ENCODE results near the gene RNASE9.

RNASE9 gene

DNA sequence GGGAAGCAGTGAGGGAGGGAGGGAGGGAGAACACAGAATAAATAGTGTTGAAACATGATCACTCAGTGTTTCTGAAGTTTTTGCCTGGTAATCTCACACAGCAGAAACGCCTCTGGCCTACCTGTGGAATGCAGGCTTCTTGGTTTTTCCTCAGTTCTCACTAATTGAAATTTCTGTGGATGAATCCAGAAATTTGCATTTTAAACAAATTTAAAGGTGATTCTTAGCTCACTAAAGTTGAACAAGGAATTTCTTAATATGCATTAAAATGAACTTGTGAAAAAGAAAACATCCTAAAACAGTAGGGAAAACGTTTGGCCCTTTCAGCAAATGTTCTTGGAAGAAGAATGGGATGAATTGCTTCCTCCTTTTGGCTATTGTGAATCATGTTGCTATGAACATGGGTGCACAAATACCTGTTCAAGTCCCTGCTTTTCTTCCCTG lies 1.4 kb downstream of the RNASE9 start:
- Histone ChIP-seq H4K20me1 (no peaks in the 10 kb centered on the region), H3K27ac (no peak overlapping the region), H3K9ac (no peak overlapping the region), H3K4me3 (no peak overlapping the region), H3K9me3 (no peaks in the 10 kb centered on the region), H3K4me2 (no peak overlapping the region), H3K27me3 (no peaks in the 10 kb centered on the region), H3K36me3 (no peaks in the 10 kb centered on the region), H3K4me1 (no peaks in the 10 kb centered on the region)
- TF ChIP-seq Cebpa-rat (IDR thresholded peaks at IDR 0.05), result no peak

DNA sequence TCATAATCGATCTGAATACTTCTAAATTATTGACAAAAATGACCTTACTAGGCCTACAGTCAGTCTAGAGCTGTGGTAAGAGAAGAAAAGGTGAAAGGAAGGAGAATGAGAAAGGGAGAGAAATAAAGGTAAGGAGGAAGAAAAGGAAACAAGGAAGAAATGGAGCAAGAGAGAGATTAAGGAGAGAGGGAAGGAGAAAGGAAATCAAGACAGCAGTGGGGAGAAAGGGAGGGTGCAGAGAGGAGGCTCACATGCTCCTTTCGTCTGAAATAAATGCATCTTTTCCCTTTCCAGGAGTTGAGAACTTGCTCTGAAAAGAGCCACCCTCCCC lies 3.7 kb downstream of the RNASE9 start:
- H3K4me2 ChIP-seq, result no peak overlapping the region
- no peak overlapping the region for H3K4me3 ChIP-seq
- H3K36me3 ChIP-seq, result no peaks in the 10 kb centered on the region
- no peak overlapping the region for H3K27ac ChIP-seq
- no peak for TF ChIP-seq Cebpa-rat (IDR thresholded peaks at IDR 0.05)
- H3K9ac ChIP-seq, result no peak overlapping the region
- H3K27me3 ChIP-seq, result no peaks in the 10 kb centered on the region
- H3K9me3 ChIP-seq, result no peaks in the 10 kb centered on the region
- H3K4me1 ChIP-seq, result no peaks in the 10 kb centered on the region
- H4K20me1 ChIP-seq, result no peaks in the 10 kb centered on the region

DNA sequence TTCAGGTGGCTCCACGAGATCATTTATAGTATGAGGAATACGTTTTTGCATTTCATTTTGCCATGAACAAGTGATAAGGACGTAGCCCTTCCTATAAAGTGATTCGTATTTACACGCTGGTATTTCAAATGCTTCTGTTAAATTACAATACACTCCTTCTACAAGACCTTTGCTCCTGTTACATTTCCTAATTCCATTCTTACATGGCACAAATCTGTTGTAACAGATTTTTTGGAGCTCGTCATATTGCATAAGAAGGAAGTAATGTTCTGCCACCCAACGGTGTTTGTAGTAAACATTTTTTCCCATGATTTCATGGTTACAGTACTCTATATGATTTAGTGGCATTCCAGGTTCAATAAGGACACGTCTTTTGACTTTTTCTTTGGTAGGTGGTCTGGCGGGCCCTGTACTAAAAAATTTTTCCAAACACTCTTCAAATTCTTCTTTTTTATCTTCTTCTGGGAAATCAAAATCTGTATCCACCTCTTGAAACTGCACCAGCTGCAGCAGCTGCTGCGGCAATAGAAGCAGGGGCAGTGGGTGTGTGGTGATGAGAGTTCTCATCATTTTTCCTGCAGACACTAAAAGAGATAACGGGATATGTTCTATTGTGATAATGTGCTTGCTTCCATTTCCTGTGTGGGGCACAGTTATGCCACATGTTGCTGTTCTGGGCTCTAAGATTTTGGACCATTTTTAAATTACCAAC lies 4.2 kb downstream of the RNASE9 start:
- Histone ChIP-seq H3K9ac (no peak overlapping the region), H3K4me2 (no peak overlapping the region), H3K27me3 (no peaks in the 10 kb centered on the region), H3K27ac (no peak overlapping the region), H3K36me3 (no peaks in the 10 kb centered on the region), H3K4me3 (no peak overlapping the region), H3K4me1 (no peaks in the 10 kb centered on the region), H4K20me1 (no peaks in the 10 kb centered on the region), H3K9me3 (no peaks in the 10 kb centered on the region)
- TF ChIP-seq Cebpa-rat (IDR thresholded peaks at IDR 0.05), result no peak

DNA sequence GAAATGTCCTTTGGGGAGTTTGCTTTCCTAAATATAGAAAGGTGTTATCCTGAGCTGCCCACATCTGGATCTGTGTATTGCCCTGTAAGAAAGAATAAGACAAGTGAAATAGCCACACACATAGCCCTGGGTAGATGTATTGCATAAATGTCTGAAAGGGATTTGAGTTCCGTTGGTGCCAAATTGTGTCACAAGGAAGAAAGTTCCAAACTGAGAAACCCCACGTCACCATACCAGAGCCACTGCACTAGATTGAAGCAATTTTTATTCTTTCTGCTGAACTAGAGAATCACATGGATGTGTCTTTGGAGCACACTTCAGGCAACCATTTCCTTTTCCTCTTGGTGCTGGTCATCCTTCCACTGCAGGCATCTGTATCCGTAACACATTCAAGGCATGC lies 5.0 kb downstream of the RNASE9 start:
- Histone ChIP-seq H3K27ac (no peak overlapping the region), H3K4me1 (no peaks in the 10 kb centered on the region), H3K4me2 (no peak overlapping the region), H3K36me3 (no peaks in the 10 kb centered on the region), H3K9me3 (no peaks in the 10 kb centered on the region), H3K4me3 (no peak overlapping the region), H3K9ac (no peak overlapping the region), H4K20me1 (no peaks in the 10 kb centered on the region), H3K27me3 (no peaks in the 10 kb centered on the region)
- TF ChIP-seq Cebpa-rat (IDR thresholded peaks at IDR 0.05), result no peak

DNA sequence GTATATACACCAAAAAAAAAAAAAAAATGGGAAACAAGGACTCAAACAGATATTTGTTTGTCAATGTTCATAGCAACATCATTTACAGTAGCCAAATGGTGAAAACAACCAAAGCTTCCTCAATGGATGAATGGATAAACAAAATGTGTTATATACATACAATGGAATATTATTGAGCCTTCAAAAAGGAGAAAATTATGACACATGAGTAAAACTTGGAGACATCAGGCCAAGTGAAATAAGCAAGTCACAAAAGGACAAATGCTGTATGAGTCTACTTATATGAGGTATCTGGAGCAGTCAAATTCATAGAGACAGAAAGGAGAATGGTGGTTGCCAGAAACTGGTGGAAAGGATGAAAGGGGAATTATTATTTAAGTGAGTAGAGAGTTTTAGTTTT lies 7.8 kb downstream of the RNASE9 start:
- Histone ChIP-seq H4K20me1 (no peaks in the 10 kb centered on the region), H3K36me3 (no peaks in the 10 kb centered on the region), H3K9me3 (no peaks in the 10 kb centered on the region), H3K4me2 (no peak overlapping the region), H3K27ac (no peak overlapping the region), H3K4me1 (no peaks in the 10 kb centered on the region), H3K27me3 (no peaks in the 10 kb centered on the region), H3K9ac (no peak overlapping the region), H3K4me3 (no peak overlapping the region)
- TF ChIP-seq Cebpa-rat (IDR thresholded peaks at IDR 0.05), result no peak

DNA sequence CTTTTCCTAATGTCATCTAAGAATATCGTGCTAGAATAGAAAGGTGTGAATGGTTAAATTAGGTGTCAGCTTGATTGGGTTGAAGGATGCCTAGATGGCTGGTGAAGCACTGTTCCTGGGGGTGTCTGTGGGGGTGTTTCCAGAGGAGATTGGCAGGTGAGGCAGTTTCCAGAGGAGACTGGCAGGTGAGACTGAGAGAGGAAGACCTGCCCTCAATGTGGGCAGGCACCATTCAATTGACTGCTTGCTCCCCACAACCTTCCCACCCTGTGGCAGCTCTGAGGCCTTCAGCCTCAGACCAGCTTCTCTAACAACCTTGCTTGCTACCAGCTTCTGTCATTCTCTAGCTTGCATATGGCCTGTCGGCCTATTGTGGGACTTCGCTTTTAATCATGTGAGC lies 9.2 kb downstream of the RNASE9 start:
- H3K27ac ChIP-seq, result no peak overlapping the region
- H3K9me3 ChIP-seq, result no peaks in the 10 kb centered on the region
- no peaks in the 10 kb centered on the region for H3K27me3 ChIP-seq
- TF ChIP-seq Cebpa-rat (IDR thresholded peaks at IDR 0.05), result no peak
- no peak overlapping the region for H3K4me2 ChIP-seq
- H4K20me1 ChIP-seq, result no peaks in the 10 kb centered on the region
- H3K4me1 ChIP-seq, result no peaks in the 10 kb centered on the region
- no peak overlapping the region for H3K4me3 ChIP-seq
- no peak overlapping the region for H3K9ac ChIP-seq
- H3K36me3 ChIP-seq, result no peaks in the 10 kb centered on the region

DNA sequence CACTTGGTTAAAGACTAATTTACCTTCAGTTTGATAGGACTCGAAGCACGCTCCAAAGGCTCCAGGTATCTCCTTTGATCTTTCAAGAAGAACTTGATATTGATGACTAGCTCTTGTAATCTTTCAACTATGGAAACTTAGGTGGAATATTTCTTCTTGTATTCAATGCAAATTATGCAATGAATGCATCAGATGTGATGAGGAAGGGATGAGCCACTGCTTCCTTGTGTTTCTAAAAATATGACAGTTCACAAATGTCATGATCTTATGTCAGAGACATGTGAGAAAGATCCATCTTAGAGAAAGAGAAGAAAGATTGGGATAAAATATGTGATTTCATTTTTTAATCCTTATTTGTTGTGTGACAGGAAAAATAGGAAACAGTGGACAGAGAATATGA lies 9.9 kb downstream of the RNASE9 start:
- H4K20me1 ChIP-seq, result no peaks in the 10 kb centered on the region
- no peak for TF ChIP-seq Cebpa-rat (IDR thresholded peaks at IDR 0.05)
- H3K4me3 ChIP-seq, result no peak overlapping the region
- no peak overlapping the region for H3K27ac ChIP-seq
- H3K9ac ChIP-seq, result no peak overlapping the region
- no peak overlapping the region for H3K4me2 ChIP-seq
- H3K36me3 ChIP-seq, result no peaks in the 10 kb centered on the region
- H3K27me3 ChIP-seq, result no peaks in the 10 kb centered on the region
- no peaks in the 10 kb centered on the region for H3K4me1 ChIP-seq
- H3K9me3 ChIP-seq, result no peaks in the 10 kb centered on the region

DNA sequence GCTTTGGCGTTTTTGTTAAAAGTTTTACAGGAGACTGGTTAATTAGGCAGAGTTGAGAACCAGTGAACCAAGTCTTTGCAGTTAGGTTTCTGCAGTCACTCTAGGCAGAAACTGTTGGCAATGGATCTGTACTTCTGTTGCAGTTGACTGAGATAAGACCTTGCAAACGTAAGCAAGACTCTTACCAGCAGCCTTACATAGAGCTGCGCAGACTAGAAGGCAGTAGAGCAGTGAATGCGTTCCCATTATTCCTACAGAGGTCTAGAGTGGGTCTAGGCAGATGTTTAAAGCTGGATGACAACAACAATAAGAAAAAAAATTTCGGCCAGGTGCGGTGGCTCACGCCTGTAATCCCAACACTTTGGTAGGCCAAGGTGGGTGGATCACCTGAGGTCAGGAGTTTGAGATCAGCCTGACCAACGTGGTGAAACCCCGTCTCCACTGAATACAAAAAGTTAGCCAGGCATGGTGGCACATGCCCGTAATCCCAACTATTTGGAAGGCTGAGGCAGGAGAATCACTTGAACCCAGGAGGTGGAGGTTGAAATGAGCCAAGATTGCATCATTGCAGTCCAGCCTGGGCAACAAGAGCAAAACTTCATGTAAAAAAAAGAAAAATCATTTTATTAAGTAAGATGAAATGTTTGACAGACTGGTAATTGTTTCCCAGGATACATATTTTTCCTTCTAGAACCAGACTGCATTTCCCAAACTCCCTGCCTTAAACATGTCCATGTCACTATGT lies 12.3 kb downstream of the RNASE9 start:
- TF ChIP-seq Cebpa-rat (IDR thresholded peaks at IDR 0.05), result no peak
- Histone ChIP-seq H3K9ac (no peak overlapping the region), H3K4me3 (no peak overlapping the region), H3K9me3 (no peaks in the 10 kb centered on the region), H3K4me1 (no peaks in the 10 kb centered on the region), H3K27ac (no peak overlapping the region), H3K27me3 (no peaks in the 10 kb centered on the region), H3K36me3 (no peaks in the 10 kb centered on the region), H3K4me2 (no peak overlapping the region), H4K20me1 (no peaks in the 10 kb centered on the region)

DNA sequence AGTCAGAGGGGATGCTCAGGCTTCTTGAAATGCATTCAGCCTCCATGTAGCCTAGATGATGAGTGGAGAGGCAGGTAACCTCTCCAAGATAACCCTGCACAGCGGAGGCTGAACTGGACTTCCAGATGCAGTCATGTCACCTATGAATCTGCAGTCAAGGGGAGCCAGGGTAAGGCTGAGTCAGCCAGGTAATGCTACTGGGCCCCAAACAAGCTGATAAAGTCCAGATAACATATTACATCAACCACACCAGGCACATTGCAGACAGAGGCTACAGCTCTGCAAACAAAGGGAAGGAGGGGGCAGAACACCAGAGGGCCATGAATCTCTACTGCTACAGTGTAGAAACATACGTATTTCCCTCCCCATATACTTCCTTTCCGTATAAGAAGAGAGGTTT lies 14.0 kb downstream of the RNASE9 start:
- Histone ChIP-seq H3K9ac (no peak overlapping the region), H3K4me3 (no peak overlapping the region), H3K9me3 (no peaks in the 10 kb centered on the region), H4K20me1 (no peaks in the 10 kb centered on the region), H3K36me3 (no peaks in the 10 kb centered on the region), H3K27ac (no peak overlapping the region), H3K27me3 (no peaks in the 10 kb centered on the region), H3K4me1 (no peaks in the 10 kb centered on the region), H3K4me2 (no peak overlapping the region)
- TF ChIP-seq Cebpa-rat (IDR thresholded peaks at IDR 0.05), result no peak

DNA sequence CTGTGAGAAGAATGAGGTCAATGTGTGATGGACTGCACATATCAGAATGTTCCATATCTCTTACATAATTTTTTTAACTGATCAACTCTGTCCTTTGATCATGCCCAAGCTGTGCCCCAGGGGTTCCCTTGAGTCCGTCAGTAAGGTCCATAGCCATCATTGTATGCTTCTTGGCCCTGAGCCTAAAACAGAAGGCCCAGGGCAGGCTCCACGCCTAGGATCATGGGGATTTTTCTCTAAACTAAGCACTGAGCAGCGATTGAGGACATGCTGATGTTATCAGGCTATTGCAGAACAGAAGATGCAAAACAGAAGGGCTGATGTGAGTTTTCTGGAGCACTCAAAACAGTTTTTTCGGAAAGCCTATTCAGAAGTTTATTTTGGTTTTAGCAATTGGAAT lies 20.9 kb downstream of the RNASE9 start:
- Histone ChIP-seq H3K27me3 (no peaks in the 10 kb centered on the region), H4K20me1 (no peaks in the 10 kb centered on the region), H3K27ac (no peak overlapping the region), H3K4me3 (no peak overlapping the region), H3K36me3 (no peaks in the 10 kb centered on the region), H3K4me2 (no peak overlapping the region), H3K9me3 (no peaks in the 10 kb centered on the region), H3K4me1 (no peaks in the 10 kb centered on the region), H3K9ac (no peak overlapping the region)
- no peak for TF ChIP-seq Cebpa-rat (IDR thresholded peaks at IDR 0.05)
